Endothelial cell of umbilical vein (primary cell): ENCODE results near the gene C11orf58. TPM values are rescaled to one million over a fixed set of nuclear protein-coding genes. Genes with fewer than 3 reads are reported as not detected.

Experiments
- BruUV-seq: library from RNA; stranded (reverse); fragments of 400-500 nt; replicated peaks from 2 replicates; lab custom pipeline; 2021; lab: Mats Ljungman, UMichigan
- CTCF ChIA-PET: fragments of 300-600, 350-600 bp; sonication (Branson Sonifier 250); formaldehyde crosslinking; loops from one replicate; lab custom pipeline; 2021; ENCODE audit warnings: antibody characterized with exemption, inconsistent platforms; lab: Charles Lee
- POLR2A ChIA-PET: fragments of 300-600, 350-600 bp; sonication (Branson Sonifier 250); formaldehyde crosslinking; loops from one replicate; lab custom pipeline; 2021; ENCODE audit warnings: antibody characterized with exemption, inconsistent platforms; lab: Charles Lee
- DNase-seq: peaks from one replicate; pipeline ENCODE4 v3.0.0-alpha.2; 2011; ENCODE audit warnings: low read depth, low spot score
- FAIRE-seq: peaks from 2 replicates; lab custom pipeline; 2011; peaks lifted over from hg19 to GRCh38; lab: Jason Lieb, UNC
- H2AFZ ChIP-seq: 2 replicates; pipeline ENCODE4 v1.6.0; 2012; ENCODE audit warnings: low read depth, low read length, control low read depth, inconsistent platforms
- H3K27ac ChIP-seq: 2 replicates; pipeline ENCODE4 v1.5.1; 2011; ENCODE audit warnings: low read depth, mild to moderate bottlenecking, control low read depth, low read length, moderate library complexity; ENCODE audit not compliant: insufficient read depth
- H3K27me3 ChIP-seq, 2 experiments: 2 replicates each; pipeline versions ENCODE4 v1.6.0 to v1.6.1; 2011; ENCODE audit warnings: low read length in 2 of 2, mixed read lengths in 1 of 2; ENCODE audit not compliant: control insufficient read depth in 2 of 2, insufficient read depth in 2 of 2
- H3K36me3 ChIP-seq, 2 experiments: 2 replicates in 1 of 2; 3 replicates in 1 of 2; pipeline ENCODE4 v1.5.1; 2011; ENCODE audit warnings: low read length in 2 of 2, mild to moderate bottlenecking in 1 of 2, moderate library complexity in 1 of 2; ENCODE audit not compliant: control insufficient read depth in 2 of 2, insufficient read depth in 2 of 2; ENCODE audit errors: extremely low read depth in 1 of 2
- H3K4me1 ChIP-seq: 3 replicates; pipeline ENCODE4 v1.5.1; 2011; ENCODE audit warnings: mild to moderate bottlenecking, low read length; ENCODE audit not compliant: control insufficient read depth, insufficient read depth; ENCODE audit errors: extremely low read depth
- H3K4me2 ChIP-seq: 2 replicates; pipeline ENCODE4 v1.6.1; 2011; ENCODE audit warnings: low read length, control low read depth, mixed read lengths; ENCODE audit not compliant: insufficient read depth
- H3K4me3 ChIP-seq, 3 experiments: fragments of 200-600 bp in 1 of 3; sonication (generic), shearing (Covaris generic) in 1 of 3; replicated peaks in 1 of 3; 2 replicates each; pipeline ENCODE4 v1.5.1; 2011 to 2016; ENCODE audit warnings: control low read depth in 3 of 3, low read length in 3 of 3, mild to moderate bottlenecking in 2 of 3, inconsistent platforms in 1 of 3, low read depth in 1 of 3, moderate library complexity in 1 of 3; ENCODE audit not compliant: insufficient read depth in 1 of 3
- H3K79me2 ChIP-seq: 2 replicates; pipeline ENCODE4 v1.6.0; 2012; ENCODE audit warnings: low read length, inconsistent platforms; ENCODE audit not compliant: control insufficient read depth, insufficient read depth
- H3K9ac ChIP-seq: replicated peaks from 2 replicates; pipeline ENCODE3; 2011; ENCODE audit warnings: low read length, control low read depth; ENCODE audit not compliant: insufficient read depth; ENCODE audit errors: extremely low read depth
- H3K9me1 ChIP-seq: replicated peaks from 3 replicates; pipeline ENCODE4 v1.6.0; 2011; ENCODE audit warnings: mild to moderate bottlenecking, low read length; ENCODE audit not compliant: control insufficient read depth, insufficient read depth; ENCODE audit errors: extremely low read depth
- H3K9me3 ChIP-seq: replicated peaks from 2 replicates; pipeline ENCODE4 v1.5.1; 2012; ENCODE audit warnings: low read length, inconsistent platforms; ENCODE audit not compliant: control insufficient read depth, insufficient read depth
- H4K20me1 ChIP-seq: replicated peaks from 2 replicates; pipeline ENCODE3; 2011; ENCODE audit warnings: mild to moderate bottlenecking, low read length; ENCODE audit not compliant: control insufficient read depth, insufficient read depth; ENCODE audit errors: extremely low read depth
- EZH2 ChIP-seq: IDR thresholded peaks from 2 replicates; pipeline ENCODE4 v1.6.1; 2012; ENCODE audit warnings: borderline replicate concordance, low read depth, mild to moderate bottlenecking, moderate library complexity, low read length, inconsistent platforms; ENCODE audit not compliant: severe bottlenecking
- FOS ChIP-seq: IDR thresholded peaks from 2 replicates; pipeline ENCODE4 v1.6.1; 2011; ENCODE audit warnings: mild to moderate bottlenecking, low read length, moderate library complexity, borderline replicate concordance; ENCODE audit not compliant: insufficient read depth
- GATA2 ChIP-seq: IDR thresholded peaks from 2 replicates; pipeline ENCODE4 v1.7.0; 2011; ENCODE audit warnings: low read depth, mild to moderate bottlenecking, moderate library complexity, mixed read lengths, low read length; ENCODE audit not compliant: insufficient read length, insufficient read depth
- JUN ChIP-seq: IDR thresholded peaks from 2 replicates; pipeline ENCODE4 v1.6.1; 2011; ENCODE audit warnings: borderline replicate concordance, low read depth; ENCODE audit not compliant: insufficient read length, insufficient read depth
- MAX ChIP-seq: IDR thresholded peaks from 2 replicates; pipeline ENCODE4 v1.6.1; 2011; ENCODE audit not compliant: insufficient read depth, insufficient read length
- MYC ChIP-seq: IDR thresholded peaks from one replicate; pipeline ENCODE4 v1.6.1; 2011; ENCODE audit warnings: mild to moderate bottlenecking, low read depth, low read length
- POLR2A ChIP-seq: IDR thresholded peaks from 2 replicates; pipeline ENCODE4 v1.6.1; 2012; ENCODE audit warnings: low read depth, mild to moderate bottlenecking, control low read depth, low read length
- POLR2AphosphoS5 ChIP-seq: IDR thresholded peaks from 2 replicates; pipeline ENCODE4 v1.6.1; 2012; ENCODE audit warnings: low read depth, mild to moderate bottlenecking, control low read depth, low read length, moderate library complexity; ENCODE audit not compliant: insufficient read depth
- dilution Hi-C: fragments of 300-500 bp; cut with MboI; formaldehyde crosslinking; loops from one replicate; pipeline ENCODE4 v1.15.0; 2019; ENCODE audit warnings: low sequenced_read_pairs; ENCODE audit not compliant: extremely low pct_ligation_motif_present
- intact Hi-C: fragments of 100-400 bp; cut with micrococcal nuclease; formaldehyde crosslinking; loops from one replicate; pipeline ENCODE4 v1.10.0; 2022
- polyA plus RNA-seq, 4 experiments: library from polyadenylated mRNA; depleted of rRNA in 3 of 4; stranded (reverse) in 3 of 4; unstranded in 1 of 4; fragments of >200 nt; gene quantifications; 2 replicates each; pipeline versions ENCODE4 v1.2.1 to v1.2.3, GENCODE V29; 2011 to 2012; ENCODE audit warnings: missing spikeins in 1 of 4
- total RNA-seq: library from RNA; stranded (reverse); gene quantifications from 2 replicates; pipeline ENCODE4 v1.2.3, GENCODE V29; 2021
- TF ChIP-seq, protein P1 (sequence below), 2 donors: IDR thresholded peaks; 1 replicate in 1 of 2; 2 replicates in 1 of 2; pipeline ENCODE4 v1.5.1; 2011; ENCODE audit warnings: low read length in 2 of 2, mild to moderate bottlenecking in 2 of 2, moderate library complexity in 2 of 2, control low read depth in 1 of 2, inconsistent platforms in 1 of 2, low read depth in 1 of 2; ENCODE audit not compliant: insufficient read depth in 1 of 2; ENCODE audit errors: extremely low read depth in 1 of 2

The C11orf58 gene
- total and polyA plus RNA-seq, 2 donors (not counting 3 experiments of a cell fraction or from before 2014, with no cell fraction given) = 88.4 to 150 TPM

- BruUV-seq = no TSS peak
- CTCF ChIA-PET = no interaction called here
Observed at GRCh38 chr11:16807306-16807705, 68.9 kb downstream of the C11orf58 start.

More at GRCh38 chr11:16807306-16807705, 68.9 kb downstream of the C11orf58 start:
- Histone ChIP-seq H3K9me1 (no peaks in the 10 kb centered on the region), H2AFZ (no peak overlapping the region), H3K9me3 (no peaks in the 10 kb centered on the region), H3K36me3 (no peaks in the 10 kb centered on the region), H3K4me1 (peaks cover 4% of the 10 kb centered on the region), H3K9ac (no peak overlapping the region), H3K27me3 (no peaks in the 10 kb centered on the region), H4K20me1 (no peaks in the 10 kb centered on the region), H3K4me2 (no peak overlapping the region), H3K27ac (no peak overlapping the region), H3K4me3 (no peak overlapping the region), H3K79me2 (no peaks in the 10 kb centered on the region)
- POLR2A ChIA-PET = no interaction called here
- FAIRE-seq (no peak), DNase-seq (no peak)
- dilution Hi-C loops = no loop called here
- intact Hi-C loops = no loop called here
- TF ChIP-seq MAX (no peak), MYC (no peak), POLR2AphosphoS5 (no peak), EZH2 (no peak), JUN (no peak), GATA2 (no peak), FOS (no peak), POLR2A (no peak)
- TF ChIP-seq, protein P1, sequence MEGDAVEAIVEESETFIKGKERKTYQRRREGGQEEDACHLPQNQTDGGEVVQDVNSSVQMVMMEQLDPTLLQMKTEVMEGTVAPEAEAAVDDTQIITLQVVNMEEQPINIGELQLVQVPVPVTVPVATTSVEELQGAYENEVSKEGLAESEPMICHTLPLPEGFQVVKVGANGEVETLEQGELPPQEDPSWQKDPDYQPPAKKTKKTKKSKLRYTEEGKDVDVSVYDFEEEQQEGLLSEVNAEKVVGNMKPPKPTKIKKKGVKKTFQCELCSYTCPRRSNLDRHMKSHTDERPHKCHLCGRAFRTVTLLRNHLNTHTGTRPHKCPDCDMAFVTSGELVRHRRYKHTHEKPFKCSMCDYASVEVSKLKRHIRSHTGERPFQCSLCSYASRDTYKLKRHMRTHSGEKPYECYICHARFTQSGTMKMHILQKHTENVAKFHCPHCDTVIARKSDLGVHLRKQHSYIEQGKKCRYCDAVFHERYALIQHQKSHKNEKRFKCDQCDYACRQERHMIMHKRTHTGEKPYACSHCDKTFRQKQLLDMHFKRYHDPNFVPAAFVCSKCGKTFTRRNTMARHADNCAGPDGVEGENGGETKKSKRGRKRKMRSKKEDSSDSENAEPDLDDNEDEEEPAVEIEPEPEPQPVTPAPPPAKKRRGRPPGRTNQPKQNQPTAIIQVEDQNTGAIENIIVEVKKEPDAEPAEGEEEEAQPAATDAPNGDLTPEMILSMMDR (IDR thresholded peaks at IDR 0.05; ENCODE audit: extremely low read depth in 1 of 2, insufficient read depth in 1 of 2, low read depth in 1 of 2, low read length in 2 of 2) = no peak
